ENCODE data around the gene APBB3.

DNA sequence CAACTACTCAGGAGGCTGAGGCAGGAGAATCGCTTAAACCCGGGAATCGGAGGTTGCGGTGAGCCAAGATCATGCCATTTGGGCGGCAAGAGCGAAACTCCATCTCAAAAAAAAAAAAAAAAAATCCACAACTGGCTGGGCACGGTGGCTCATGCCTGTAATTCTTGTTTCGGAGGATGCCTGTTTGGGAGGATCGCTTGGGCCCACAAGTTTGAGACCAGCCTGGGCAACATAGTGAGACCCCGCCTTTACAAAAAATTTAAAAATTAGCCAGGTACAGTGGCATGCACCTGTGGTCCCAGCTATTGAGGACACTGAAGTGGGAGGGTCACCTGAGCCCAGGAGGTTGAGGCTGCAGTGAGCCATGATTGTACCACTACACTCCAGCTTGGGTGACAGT lies 18.8 kb downstream of the APBB3 start:
- TF ChIP-seq, protein P1, sequence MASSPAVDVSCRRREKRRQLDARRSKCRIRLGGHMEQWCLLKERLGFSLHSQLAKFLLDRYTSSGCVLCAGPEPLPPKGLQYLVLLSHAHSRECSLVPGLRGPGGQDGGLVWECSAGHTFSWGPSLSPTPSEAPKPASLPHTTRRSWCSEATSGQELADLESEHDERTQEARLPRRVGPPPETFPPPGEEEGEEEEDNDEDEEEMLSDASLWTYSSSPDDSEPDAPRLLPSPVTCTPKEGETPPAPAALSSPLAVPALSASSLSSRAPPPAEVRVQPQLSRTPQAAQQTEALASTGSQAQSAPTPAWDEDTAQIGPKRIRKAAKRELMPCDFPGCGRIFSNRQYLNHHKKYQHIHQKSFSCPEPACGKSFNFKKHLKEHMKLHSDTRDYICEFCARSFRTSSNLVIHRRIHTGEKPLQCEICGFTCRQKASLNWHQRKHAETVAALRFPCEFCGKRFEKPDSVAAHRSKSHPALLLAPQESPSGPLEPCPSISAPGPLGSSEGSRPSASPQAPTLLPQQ (tag by site-specific recombination; IDR thresholded peaks at IDR 0.05), result no peak
- no peak for TF ChIP-seq ZSCAN30 (tag by site-specific recombination; IDR thresholded peaks at IDR 0.05)
- TF ChIP-seq TRIM28 (IDR thresholded peaks at IDR 0.05; ENCODE audit: borderline replicate concordance, low read length), result no peak
- no peak for TF ChIP-seq CTCF (tag by site-specific recombination; IDR thresholded peaks at IDR 0.05)
- TF ChIP-seq ZNF837 (tag by site-specific recombination; IDR thresholded peaks at IDR 0.05), result no peak
- TF ChIP-seq, protein P2, sequence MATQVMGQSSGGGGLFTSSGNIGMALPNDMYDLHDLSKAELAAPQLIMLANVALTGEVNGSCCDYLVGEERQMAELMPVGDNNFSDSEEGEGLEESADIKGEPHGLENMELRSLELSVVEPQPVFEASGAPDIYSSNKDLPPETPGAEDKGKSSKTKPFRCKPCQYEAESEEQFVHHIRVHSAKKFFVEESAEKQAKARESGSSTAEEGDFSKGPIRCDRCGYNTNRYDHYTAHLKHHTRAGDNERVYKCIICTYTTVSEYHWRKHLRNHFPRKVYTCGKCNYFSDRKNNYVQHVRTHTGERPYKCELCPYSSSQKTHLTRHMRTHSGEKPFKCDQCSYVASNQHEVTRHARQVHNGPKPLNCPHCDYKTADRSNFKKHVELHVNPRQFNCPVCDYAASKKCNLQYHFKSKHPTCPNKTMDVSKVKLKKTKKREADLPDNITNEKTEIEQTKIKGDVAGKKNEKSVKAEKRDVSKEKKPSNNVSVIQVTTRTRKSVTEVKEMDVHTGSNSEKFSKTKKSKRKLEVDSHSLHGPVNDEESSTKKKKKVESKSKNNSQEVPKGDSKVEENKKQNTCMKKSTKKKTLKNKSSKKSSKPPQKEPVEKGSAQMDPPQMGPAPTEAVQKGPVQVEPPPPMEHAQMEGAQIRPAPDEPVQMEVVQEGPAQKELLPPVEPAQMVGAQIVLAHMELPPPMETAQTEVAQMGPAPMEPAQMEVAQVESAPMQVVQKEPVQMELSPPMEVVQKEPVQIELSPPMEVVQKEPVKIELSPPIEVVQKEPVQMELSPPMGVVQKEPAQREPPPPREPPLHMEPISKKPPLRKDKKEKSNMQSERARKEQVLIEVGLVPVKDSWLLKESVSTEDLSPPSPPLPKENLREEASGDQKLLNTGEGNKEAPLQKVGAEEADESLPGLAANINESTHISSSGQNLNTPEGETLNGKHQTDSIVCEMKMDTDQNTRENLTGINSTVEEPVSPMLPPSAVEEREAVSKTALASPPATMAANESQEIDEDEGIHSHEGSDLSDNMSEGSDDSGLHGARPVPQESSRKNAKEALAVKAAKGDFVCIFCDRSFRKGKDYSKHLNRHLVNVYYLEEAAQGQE (tag by site-specific recombination; IDR thresholded peaks at IDR 0.05), result no peak
- TF ChIP-seq ZNF140 (tag by site-specific recombination; IDR thresholded peaks at IDR 0.05), result no peak
- TF ChIP-seq ZNF513 (tag by site-specific recombination; IDR thresholded peaks at IDR 0.05), result no peak
